Endometrial microvascular endothelial cells (primary cell): ENCODE measurements around the gene NAGLU. TPM values are rescaled to one million over a fixed set of nuclear protein-coding genes. Genes with fewer than 3 reads are reported as not detected.

Source experiments
- in situ Hi-C: cut with HindIII; loops from 2 replicates; pipeline ENCODE4 v1.10.0; 2017; ENCODE audit warnings: low sequenced_read_pairs, low pct_unique_long_range_greater_than_20kb; ENCODE audit errors: inconsistent ontology term
- total RNA-seq: library from RNA; depleted of rRNA; stranded (reverse); fragments of >200 nt; gene quantifications from one replicate; pipeline ENCODE4 v1.2.3, GENCODE V29; 2015; ENCODE audit errors: inconsistent ontology term

The NAGLU gene
- total RNA-seq, 1 donor from 2014 or later: 33.7 TPM

- in situ Hi-C loops: no loop called here
Measured at GRCh38 chr17:42574463-42574862, 38.4 kb downstream of the NAGLU start.

- in situ Hi-C loops: no loop called here
Measured at GRCh38 chr17:42577140-42577531, 41.1 kb downstream of the NAGLU start.

DNA sequence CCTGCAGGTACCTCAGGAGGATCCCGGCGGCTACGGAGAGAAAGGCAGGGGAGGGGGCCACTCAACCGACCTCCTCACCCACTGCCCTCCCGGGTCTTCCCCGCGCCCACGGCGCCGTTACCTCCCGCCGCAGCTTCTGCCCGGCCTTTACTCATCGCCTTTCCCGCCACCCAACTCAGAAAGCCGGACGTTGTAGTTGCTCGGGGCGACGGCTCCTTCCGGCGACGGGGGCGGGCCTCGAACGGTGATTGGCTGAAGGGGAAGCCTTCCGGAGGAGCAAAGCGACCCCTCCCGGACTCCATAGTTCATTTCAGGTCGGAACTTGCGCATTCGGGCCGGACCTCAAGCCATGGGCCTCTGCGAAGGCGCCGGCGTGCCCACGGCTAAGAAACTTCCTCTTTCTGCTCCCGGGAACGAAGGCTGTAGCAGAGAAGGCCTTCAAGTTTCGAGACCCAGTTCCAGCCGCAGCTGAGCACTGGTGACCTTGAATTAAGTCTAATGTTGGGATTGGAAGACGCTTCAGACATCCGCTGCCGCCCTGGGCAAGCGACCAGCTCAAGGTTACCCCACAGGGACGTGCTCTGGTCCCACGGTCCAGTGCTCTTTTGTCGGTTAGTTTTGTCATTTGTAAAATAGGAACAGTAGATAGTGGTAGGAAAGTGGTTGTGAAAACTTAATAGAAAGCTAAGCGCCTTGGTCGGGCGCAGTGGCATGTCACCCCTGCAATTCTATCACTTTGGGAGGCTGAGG, 41.7 kb downstream of the NAGLU start, which contains the start of gene PSMC3IP:
Gene PSMC3IP, minus strand, starts transcription at position 198 of the 750 bp plus-strand sequence. Its CDS starts 43 bp downstream, at position 155.
- in situ Hi-C loops: no loop called here

GRCh38 chr17:42578282-42578869, 42.3 kb downstream of the NAGLU start:
- in situ Hi-C loops: no loop called here

- in situ Hi-C loops: no loop called here
Measured at GRCh38 chr17:42579794-42580551, 43.9 kb downstream of the NAGLU start.

- in situ Hi-C loops: no loop called here
Measured at GRCh38 chr17:42581744-42582270, 45.8 kb downstream of the NAGLU start.

DNA sequence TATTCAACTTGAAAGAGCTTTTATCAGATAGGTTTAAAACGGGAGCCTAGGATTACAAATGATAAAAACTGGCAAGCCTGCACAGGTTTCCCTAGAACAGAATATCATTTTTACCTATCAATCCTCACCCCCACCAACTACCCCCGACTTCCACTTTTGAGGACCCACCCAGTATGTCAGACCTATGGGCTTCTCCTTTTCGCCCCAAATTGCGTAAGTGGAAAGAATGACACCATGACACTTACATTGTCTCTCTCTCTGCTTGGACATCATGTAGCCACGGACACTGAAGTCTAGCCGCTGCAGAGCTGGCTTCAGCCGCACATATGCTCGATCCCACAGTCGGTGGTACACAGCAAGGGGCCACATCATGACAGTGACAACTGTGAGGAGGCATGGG, 48.8 kb downstream of the NAGLU start:
- in situ Hi-C loops: no loop called here

GRCh38 chr17:42585353-42585752, 49.3 kb downstream of the NAGLU start:
- in situ Hi-C loops: no loop called here

DNA sequence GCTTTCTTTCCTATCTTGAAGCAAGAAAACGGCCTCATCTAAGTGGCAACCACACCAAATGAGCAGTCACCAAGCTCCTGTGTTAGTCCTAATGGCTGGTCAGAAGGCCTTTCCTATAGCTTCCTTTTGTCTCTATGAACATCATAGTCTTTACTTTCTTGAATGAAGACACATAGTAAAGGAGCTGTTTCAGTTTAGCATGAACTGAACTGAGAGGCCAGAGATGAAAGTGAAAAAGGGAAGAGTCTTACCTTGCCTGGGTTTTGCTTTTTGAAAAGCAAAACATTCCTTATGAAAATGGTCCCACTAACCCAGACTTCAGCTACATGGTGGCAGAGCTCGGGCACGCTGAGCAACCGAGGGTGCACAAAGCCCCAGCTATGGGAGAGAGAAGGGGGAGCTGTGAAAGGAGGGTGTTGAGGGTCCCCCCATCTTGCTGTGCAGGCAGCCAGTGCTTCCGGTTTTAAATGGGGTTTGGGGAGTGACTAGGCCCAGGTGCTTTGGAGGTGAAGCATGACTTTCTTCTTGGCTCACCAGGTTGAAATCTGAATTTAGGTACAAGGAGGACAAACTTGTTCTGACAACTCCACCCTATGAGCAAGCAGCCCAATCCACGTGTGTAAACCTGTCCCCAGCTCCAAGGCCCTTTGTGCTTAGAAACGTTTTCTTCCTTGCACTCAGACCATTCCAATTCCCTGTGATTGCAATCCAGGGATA, 50.6 kb downstream of the NAGLU start:
- in situ Hi-C loops: no loop called here

GRCh38 chr17:42590886-42591285, 54.8 kb downstream of the NAGLU start:
- in situ Hi-C loops: no loop called here

DNA sequence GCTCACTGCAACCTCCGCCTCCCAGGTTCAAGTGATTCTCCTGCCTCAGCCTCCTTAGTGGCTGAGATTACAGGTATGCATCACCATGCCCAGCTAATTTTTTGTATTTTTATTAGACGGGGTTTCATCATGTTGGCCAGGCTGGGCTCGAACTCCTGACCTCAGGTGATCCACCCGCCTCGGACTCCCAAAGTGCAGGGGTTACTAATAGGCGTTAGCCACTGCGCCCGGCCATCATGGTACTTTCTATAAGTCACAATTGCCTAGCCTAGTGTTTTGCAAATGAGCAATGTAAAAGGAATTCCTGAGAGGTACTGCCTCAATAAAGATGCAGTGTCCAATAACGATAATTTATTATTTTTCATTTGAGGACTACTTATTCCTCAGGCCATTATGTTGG, 55.4 kb downstream of the NAGLU start:
- in situ Hi-C loops: no loop called here

Other genes starting within 250 kb of the NAGLU start
- 12.5 TPM for gene STAT5A, start 247.7 kb upstream of the NAGLU start, total RNA-seq
- 86.0 TPM for gene STAT3, start 147.8 kb upstream of the NAGLU start, total RNA-seq
- gene CAVIN1, start 113.0 kb upstream of the NAGLU start, total RNA-seq: 806 TPM
- gene ATP6V0A1, start 77.4 kb upstream of the NAGLU start, total RNA-seq: 27.1 TPM
- gene HSD17B1, start 16.7 kb downstream of the NAGLU start, total RNA-seq: not detected
- 37.3 TPM for gene COASY, start 25.9 kb downstream of the NAGLU start, total RNA-seq
- 31.6 TPM for gene MLX, start 30.9 kb downstream of the NAGLU start, total RNA-seq
- 8.5 TPM for gene PSMC3IP, start 41.5 kb downstream of the NAGLU start, total RNA-seq
- gene RETREG3, start 73.1 kb downstream of the NAGLU start, total RNA-seq: 65.9 TPM
- gene TUBG1, start 73.4 kb downstream of the NAGLU start, total RNA-seq: 137 TPM
- gene TUBG2, start 123.0 kb downstream of the NAGLU start, total RNA-seq: 7.4 TPM
- gene PLEKHH3, start 140.8 kb downstream of the NAGLU start, total RNA-seq: 9.6 TPM
- gene CCR10, start 145.6 kb downstream of the NAGLU start, total RNA-seq: 1.5 TPM
- gene CNTNAP1, start 146.3 kb downstream of the NAGLU start, total RNA-seq: 29.7 TPM
- gene EZH1, start 208.8 kb downstream of the NAGLU start, total RNA-seq: 13.5 TPM
- 2.8 TPM for gene RAMP2, start 225.0 kb downstream of the NAGLU start, total RNA-seq
- 70.5 TPM for gene VPS25, start 237.2 kb downstream of the NAGLU start, total RNA-seq
- gene WNK4, start 244.4 kb downstream of the NAGLU start, total RNA-seq: 6.5 TPM